Cardiac muscle cell (in vitro differentiated cells and primary cell): ENCODE data around the gene ANGPTL1. TPM values are rescaled to one million over a fixed set of nuclear protein-coding genes. Genes with fewer than 3 reads are reported as not detected.
A peak's percentile ranks its signal among the peaks of the same experiment; 100 is the strongest.

Source experiments
- DNase-seq, 2 donors: peaks; one replicate each; pipeline versions ENCODE4 v3.0.0 to v3.0.0-alpha.2; 2010 to 2017; ENCODE audit warnings: low read depth in 1 of 2, low spot score in 1 of 2
- H3K27ac ChIP-seq: fragments of 200-600 bp; sonication (generic); 2 replicates; pipeline ENCODE4 v1.5.1; 2016
- H3K27me3 ChIP-seq: fragments of 200-600 bp; sonication (generic); 2 replicates; pipeline ENCODE4 v1.6.0; 2016; ENCODE audit warnings: control low read depth
- H3K36me3 ChIP-seq: fragments of 200-600 bp; sonication (generic); 2 replicates; pipeline ENCODE4 v1.5.1; 2016; ENCODE audit warnings: control low read depth
- H3K4me1 ChIP-seq: fragments of 200-600 bp; sonication (generic); 2 replicates; pipeline ENCODE4 v1.8.1; 2017; ENCODE audit warnings: low read depth, mild to moderate bottlenecking, mixed run types
- H3K4me3 ChIP-seq: fragments of 200-600 bp; sonication (generic); 2 replicates; pipeline ENCODE4 v1.5.1; 2016; ENCODE audit warnings: mild to moderate bottlenecking
- H3K9me3 ChIP-seq: fragments of 200-600 bp; sonication (generic); 2 replicates; pipeline ENCODE4 v1.5.1; 2017; ENCODE audit warnings: low read depth, mild to moderate bottlenecking, control low read depth
- polyA plus RNA-seq: library from polyadenylated mRNA; unstranded; fragments of >200 nt; fragmentation: Nextera tagmentation; extraction: Ambion mirVana; gene quantifications from 2 replicates; pipeline ENCODE4 v1.2.1, GENCODE V29; 2016
- total RNA-seq: library from RNA; depleted of rRNA; stranded (reverse); fragments of >200 nt; gene quantifications from 2 replicates; pipeline ENCODE4 v1.2.3, GENCODE V29; 2016
- TF ChIP-seq, protein P1 (sequence below): IDR thresholded peaks from 2 replicates; pipeline ENCODE4 v1.5.1; 2012; ENCODE audit warnings: low read depth, mild to moderate bottlenecking, low read length

Gene ANGPTL1, protein sequence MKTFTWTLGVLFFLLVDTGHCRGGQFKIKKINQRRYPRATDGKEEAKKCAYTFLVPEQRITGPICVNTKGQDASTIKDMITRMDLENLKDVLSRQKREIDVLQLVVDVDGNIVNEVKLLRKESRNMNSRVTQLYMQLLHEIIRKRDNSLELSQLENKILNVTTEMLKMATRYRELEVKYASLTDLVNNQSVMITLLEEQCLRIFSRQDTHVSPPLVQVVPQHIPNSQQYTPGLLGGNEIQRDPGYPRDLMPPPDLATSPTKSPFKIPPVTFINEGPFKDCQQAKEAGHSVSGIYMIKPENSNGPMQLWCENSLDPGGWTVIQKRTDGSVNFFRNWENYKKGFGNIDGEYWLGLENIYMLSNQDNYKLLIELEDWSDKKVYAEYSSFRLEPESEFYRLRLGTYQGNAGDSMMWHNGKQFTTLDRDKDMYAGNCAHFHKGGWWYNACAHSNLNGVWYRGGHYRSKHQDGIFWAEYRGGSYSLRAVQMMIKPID
- 0.04 TPM in 1 of 2 replicates, not detected in the other for total RNA-seq
- polyA plus RNA-seq, result 0.46 TPM in 1 of 2 replicates, not detected in the other

DNA sequence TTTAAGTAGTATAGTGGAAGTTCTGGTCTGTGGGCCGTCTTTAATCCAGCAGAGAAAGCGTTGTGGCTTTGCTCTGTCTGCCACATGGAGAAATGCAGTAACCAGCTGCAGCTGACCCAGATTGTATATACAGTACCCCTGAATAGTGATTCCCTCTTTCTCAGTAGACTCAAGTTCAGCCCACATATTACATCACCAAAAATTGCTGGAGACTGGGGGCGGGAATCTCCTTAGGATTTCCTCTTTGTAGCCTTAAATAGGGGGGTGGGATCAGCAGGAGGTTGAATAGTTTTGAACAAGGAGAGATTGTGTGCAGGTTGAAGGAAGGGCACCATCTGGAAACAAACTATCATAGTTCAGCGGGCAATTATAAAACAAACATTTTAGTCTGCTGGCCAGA lies at the start of gene ANGPTL1:
TSS of gene ANGPTL1 (minus strand) at position 134 of the 400 bp plus-strand sequence. CDS start 5,301 bp downstream, outside the sequence.
- Histone ChIP-seq H3K27me3 (no peaks in the 10 kb centered on the region), H3K36me3 (no peaks in the 10 kb centered on the region), H3K4me3 (no peak within 1 kb of the TSS), H3K4me1 (peaks cover 11% of the 10 kb centered on the region), H3K27ac (no peak within 1 kb of the TSS), H3K9me3 (no peaks in the 10 kb centered on the region)
- TF ChIP-seq, protein P1, sequence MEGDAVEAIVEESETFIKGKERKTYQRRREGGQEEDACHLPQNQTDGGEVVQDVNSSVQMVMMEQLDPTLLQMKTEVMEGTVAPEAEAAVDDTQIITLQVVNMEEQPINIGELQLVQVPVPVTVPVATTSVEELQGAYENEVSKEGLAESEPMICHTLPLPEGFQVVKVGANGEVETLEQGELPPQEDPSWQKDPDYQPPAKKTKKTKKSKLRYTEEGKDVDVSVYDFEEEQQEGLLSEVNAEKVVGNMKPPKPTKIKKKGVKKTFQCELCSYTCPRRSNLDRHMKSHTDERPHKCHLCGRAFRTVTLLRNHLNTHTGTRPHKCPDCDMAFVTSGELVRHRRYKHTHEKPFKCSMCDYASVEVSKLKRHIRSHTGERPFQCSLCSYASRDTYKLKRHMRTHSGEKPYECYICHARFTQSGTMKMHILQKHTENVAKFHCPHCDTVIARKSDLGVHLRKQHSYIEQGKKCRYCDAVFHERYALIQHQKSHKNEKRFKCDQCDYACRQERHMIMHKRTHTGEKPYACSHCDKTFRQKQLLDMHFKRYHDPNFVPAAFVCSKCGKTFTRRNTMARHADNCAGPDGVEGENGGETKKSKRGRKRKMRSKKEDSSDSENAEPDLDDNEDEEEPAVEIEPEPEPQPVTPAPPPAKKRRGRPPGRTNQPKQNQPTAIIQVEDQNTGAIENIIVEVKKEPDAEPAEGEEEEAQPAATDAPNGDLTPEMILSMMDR, result no peak
- DNase-seq, result peak in 1 of 2 donors; percentile 63

DNA sequence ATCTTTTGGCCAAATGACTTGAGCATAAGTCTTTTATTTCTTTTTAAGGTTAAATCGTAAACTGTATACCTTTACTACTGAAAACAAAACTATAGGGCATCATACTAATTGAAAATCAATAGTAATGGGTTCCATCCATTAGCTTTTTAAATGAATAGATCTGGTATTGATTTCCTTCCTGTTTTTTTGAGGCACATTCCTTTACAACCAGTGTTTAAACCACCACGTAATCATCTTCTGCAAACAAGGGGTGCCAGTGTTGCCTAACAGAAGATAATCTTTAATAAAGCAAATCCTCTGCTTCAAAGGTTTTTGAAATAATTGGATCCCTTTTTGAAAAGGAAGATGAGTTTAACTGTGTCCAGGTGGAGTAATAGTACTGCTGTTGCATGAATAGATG lies 48.7 kb upstream of the ANGPTL1 start:
- TF ChIP-seq, protein P1, result no peak
- Histone ChIP-seq H3K36me3 (peaks cover 4% of the 10 kb centered on the region), H3K4me3 (no peak overlapping the region), H3K27ac (no peak overlapping the region), H3K9me3 (no peaks in the 10 kb centered on the region), H3K27me3 (no peaks in the 10 kb centered on the region), H3K4me1 (peaks cover 26% of the 10 kb centered on the region)
- DNase-seq, result no peak

DNA sequence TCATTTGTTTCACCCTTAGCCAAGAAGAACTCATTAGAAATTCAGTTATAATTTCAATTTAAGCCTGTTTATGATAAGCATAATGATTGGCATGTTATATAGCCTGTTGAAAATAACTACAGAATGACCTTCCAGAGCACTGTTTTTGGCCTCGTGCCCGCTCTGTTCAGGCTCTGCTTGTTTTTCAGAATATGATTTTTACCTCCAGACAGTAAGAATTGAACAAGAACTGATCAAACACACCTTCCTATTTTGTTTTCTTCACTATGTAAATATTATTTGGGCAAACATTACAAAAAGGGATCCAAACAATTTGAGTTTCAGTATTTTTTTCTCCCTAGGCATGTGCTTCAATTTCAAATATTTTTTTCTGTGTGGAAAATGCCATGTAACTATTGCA lies 48.1 kb upstream of the ANGPTL1 start:
- no peaks in the 10 kb centered on the region for H3K9me3 ChIP-seq
- peaks cover 4% of the 10 kb centered on the region for H3K36me3 ChIP-seq
- peaks cover 26% of the 10 kb centered on the region for H3K4me1 ChIP-seq
- H3K27ac ChIP-seq, result no peak overlapping the region
- no peak overlapping the region for H3K4me3 ChIP-seq
- H3K27me3 ChIP-seq, result no peaks in the 10 kb centered on the region
- TF ChIP-seq, protein P1, result no peak
- DNase-seq, result no peak

DNA sequence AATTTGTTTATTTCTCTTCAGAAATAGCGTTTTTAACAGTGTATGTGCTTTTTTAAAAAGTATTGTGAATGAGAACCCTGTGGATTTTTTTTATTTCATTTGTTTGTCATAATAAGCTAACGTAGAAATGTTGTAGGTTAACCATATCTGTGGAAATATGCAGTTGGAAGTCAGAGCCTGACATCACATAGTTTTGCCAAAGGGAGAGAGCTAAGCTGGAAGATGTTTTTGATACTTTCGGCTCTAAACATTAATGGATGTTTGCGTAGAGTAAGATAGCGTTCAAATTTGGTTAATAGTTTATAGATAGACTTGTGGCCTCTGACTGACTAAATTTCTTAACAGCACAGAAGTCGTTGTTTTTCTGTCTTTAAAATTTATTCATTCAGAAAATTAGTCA lies 47.4 kb upstream of the ANGPTL1 start:
- TF ChIP-seq, protein P1, result no peak

DNA sequence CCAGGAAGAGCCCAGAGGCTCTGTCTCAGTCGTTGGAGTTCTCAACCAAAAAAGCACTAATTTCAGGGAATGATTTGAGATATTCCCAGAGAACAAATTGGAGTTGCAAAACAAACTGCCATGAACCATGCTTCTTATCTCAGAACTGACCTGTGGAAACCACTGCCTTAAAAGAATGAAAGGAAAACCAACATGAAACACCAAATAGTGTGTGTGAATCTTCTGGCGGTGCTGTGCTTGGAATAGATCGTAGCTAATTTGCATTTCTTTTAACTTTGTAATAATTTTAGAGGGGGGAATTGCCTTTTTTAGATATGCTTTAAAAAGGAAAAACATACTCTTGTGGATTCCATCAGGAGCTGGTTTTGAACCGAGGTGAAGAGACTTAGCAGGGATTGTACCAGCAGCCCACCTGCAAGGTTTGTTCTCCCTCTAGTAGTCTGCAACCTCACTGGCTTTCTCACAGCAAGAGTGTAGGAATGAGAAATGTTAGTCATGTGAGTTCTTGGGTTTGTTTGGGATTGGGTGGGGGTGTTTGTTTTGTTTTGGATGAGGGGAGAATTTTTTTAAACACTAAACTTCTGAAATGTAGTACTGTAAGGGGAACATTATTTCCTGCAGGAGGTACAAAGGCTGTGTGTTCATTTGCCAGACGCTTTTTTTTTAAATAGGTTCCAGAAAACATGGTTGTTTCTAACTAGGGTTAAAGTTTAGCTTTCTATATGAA lies 45.7 kb upstream of the ANGPTL1 start:
- peak in 1 of 2 donors; percentile 53 for DNase-seq
- no peak overlapping the region for H3K27ac ChIP-seq
- TF ChIP-seq, protein P1, result no peak
- H3K27me3 ChIP-seq, result no peaks in the 10 kb centered on the region
- H3K4me3 ChIP-seq, result no peak overlapping the region
- peaks cover 4% of the 10 kb centered on the region for H3K36me3 ChIP-seq
- peaks cover 31% of the 10 kb centered on the region for H3K4me1 ChIP-seq
- no peaks in the 10 kb centered on the region for H3K9me3 ChIP-seq

More for the DNA sequence above, 47.4 kb upstream of the ANGPTL1 start:
- Histone ChIP-seq H3K4me1 (peaks cover 26% of the 10 kb centered on the region), H3K27ac (no peak overlapping the region), H3K4me3 (no peak overlapping the region), H3K9me3 (no peaks in the 10 kb centered on the region), H3K27me3 (no peaks in the 10 kb centered on the region), H3K36me3 (peaks cover 4% of the 10 kb centered on the region)
- no peak for DNase-seq
